HG03175 (cell line): Measurements from ENCODE around the gene COL23A1.
"Not testable (repeated sequence)": the region's sequence is repeated elsewhere in the genome, so short reads cannot be mapped to it uniquely, and the experiment has no call there.

ENCODE experiments used
- ATAC-seq: cut with Tn5 transposase; IDR thresholded peaks from one replicate; pipeline ENCODE4 v1.9.1; 2021; ENCODE audit warnings: mild to moderate bottlenecking, moderate library complexity; ENCODE audit not compliant: unreplicated experiment

COL23A1 gene

GRCh38 chr5:178317727-178318126 is 272.5 kb downstream of the COL23A1 start:
- ATAC-seq: not testable (repeated sequence)

GRCh38 chr5:178314961-178315820 is 275.0 kb downstream of the COL23A1 start:
- ATAC-seq: no peak

- no peak for ATAC-seq
Measured at GRCh38 chr5:178314061-178314660, 276.0 kb downstream of the COL23A1 start.

DNA sequence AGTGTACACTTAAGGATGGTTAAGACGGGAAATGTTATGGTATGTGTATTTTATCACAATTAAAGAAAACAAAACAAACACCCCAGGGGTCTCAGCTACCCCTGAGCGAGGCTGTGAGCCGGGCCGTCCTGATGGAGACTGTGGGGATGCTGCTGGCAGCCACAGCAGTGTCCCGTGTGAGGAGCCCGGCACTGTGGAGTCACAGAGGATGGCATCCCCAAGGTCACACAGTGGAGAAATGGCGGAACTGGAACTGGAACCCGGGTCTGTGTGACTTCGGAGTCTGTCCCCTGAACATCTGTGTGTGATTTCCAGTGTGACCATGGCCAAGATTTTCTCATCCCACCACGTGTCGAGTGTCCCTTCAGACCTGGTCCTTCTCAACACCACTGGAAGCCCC is 276.9 kb downstream of the COL23A1 start:
- no peak for ATAC-seq

DNA sequence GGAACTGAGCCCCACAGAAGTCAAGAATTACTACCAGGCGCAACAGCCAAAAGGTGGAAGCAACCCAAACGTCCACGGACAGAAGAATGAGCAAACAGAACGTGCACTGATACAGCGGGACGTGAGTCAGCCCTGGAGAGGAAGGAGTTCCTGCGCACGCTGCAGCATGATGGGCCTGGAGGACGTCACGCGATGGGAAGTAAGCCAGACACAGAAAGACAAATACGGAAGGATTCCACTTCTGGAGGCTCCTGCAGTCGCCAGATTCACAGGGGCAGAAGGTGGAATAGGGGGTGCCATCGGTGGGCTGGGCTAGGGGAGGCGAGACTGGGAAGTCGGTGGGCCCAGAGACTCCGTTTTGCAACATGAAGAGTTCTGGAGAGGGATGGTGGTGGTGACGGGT is 277.3 kb downstream of the COL23A1 start:
- no peak for ATAC-seq

GRCh38 chr5:178310130-178310865 is 279.9 kb downstream of the COL23A1 start:
- ATAC-seq: no peak

DNA sequence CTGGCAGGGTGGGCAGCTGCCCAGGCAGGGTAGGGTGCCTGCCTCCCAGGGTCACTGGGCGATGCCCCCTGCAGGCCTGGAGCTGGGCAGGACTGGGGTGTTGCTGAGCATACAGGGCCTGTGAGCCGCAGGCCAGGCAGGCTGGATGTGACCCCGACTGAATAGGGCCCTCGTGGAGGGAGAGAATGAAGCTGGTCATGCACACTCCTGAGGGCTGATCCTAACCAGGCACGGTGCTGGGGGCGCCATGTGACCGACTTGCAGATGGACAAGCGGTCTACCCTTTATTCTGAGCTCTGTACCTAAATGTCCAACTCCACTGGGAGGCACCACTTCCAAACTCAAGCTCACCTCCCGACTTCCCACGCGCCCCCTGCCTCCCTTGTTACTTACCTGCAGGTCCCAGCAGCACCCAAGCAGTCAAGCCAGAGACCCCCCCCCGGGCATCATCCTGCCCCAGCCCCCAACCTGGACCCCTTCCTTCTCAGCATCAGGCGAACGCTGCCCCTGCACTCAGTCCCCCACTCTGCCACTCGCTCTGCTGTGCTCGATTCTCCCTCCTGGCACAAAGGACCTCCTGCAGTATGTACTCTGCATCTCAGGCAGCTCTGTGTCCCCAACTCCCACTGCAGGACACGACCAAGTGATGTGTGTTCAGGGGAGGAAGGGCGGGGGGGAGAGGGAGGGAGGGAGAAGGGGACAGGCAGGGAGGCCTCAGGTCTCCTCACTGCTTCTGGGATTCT is 280.8 kb downstream of the COL23A1 start:
- no peak for ATAC-seq

- ATAC-seq: no peak
Measured at GRCh38 chr5:178308541-178309092, 281.6 kb downstream of the COL23A1 start.

DNA sequence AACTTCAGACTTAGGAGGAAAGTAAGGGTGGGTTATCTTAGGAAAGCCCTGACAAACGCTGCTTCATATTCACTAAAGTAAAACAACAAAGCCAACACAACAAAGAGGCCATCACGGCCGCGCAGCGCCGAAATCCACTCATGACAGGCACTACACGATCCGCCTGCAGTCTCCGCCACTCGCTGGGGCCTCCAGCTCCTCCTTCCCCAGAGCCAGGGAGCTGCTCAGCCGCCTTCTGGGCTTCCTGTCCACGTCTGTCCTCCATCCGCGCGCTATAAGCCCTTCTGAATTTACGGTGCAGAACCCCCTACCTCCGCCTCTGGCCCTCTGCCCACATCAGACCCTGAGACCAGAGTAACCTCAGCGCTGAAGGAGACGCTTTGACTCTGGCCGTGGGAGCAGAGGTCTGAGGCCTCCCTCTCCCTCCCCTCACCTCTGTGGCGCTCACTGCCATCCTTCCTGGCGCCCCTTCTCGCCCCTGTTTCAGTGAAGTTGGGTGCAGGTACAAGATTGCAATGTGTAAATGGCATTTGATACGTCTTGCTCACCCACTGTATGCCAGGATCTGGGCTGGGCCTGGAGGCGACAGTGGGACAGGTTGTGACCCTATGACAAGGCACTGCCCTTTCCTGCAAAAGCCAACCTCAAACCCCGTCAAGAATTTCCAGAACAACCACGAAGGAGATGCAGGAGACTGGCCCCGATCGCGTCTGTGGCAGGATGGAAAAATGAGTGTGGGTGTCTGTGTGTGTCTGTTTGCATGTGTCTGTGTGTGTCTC is 282.7 kb downstream of the COL23A1 start:
- no peak for ATAC-seq

- ATAC-seq: no peak
Measured at GRCh38 chr5:178306430-178307225, 283.6 kb downstream of the COL23A1 start.

GRCh38 chr5:178305801-178306200 is 284.4 kb downstream of the COL23A1 start:
- no peak for ATAC-seq

- ATAC-seq: no peak
Measured at GRCh38 chr5:178304761-178305645, 285.2 kb downstream of the COL23A1 start.

DNA sequence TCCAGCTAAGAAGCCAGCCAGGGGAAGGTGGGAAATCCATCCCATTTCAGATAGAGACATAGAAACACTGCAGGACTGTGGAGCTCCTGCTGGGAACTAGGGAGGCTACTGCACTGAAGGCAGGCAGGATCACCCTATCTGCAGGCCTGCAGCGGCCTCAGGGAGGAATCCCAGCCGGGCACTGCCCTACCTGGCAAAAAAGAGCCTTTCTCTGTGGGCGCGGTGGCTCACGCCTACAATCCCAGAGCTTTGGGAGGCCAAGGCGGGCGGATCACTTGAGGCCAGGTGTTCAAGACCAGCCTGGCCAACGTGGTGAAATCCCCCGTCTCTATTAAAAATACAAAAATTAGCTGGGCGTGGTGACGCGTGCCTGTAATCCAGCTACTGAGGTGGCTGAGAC is 286.2 kb downstream of the COL23A1 start:
- no peak for ATAC-seq

- ATAC-seq: not testable (repeated sequence)
Measured at GRCh38 chr5:178302321-178302720, 287.9 kb downstream of the COL23A1 start.

- no peak for ATAC-seq
Measured at GRCh38 chr5:178301641-178302040, 288.6 kb downstream of the COL23A1 start.

DNA sequence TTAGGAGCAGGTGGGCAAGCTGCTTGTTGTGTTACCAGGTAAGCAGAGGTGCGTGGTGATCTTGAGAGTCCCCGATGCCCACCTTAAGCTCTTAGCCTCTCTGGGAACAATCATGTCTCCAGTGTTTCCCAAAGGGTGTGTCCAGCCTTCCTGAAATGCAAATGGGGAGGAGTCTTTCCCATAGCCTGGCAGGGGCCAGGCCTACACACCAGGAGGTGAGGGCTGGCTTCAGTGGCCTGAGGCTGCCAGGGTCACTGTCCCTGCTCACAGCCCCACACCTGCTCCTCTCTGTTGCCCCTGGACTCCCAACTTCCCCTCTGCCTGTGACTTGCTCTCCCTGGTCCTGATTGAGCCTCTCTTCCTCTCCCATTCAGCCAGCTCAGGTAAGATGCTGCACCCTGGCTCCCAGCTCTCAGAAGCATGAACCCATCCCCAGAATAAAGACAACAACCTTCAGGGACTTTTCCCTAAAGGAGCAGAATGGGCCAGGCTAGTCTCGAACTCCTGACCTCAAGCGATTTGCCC is 291.8 kb downstream of the COL23A1 start:
- no peak for ATAC-seq

DNA sequence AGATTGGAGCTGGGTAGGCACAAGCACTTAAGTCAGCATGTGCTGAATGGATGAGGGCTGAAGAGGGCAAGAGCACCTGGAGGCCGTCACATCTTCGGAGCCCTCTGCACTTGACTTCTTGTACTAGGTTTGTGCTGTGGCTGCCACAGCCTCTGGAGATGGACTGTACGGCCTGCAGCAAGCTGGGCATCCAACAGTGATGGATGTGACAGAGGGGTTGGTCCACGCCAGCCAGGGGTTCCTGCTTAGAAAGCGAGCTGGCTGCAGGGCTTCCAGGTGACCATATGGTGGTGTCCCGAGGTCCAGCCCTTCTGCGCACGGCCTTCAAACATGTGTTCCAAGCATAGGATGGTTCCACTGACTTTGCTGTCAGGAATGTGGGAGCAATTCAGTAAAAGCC is 292.4 kb downstream of the COL23A1 start:
- ATAC-seq: no peak

GRCh38 chr5:178296066-178296465 is 294.1 kb downstream of the COL23A1 start:
- no peak for ATAC-seq
